ENCODE measurements around the gene MLXIPL.

The MLXIPL gene

GRCh38 chr7:73544678-73545077, 79.6 kb downstream of the MLXIPL start:
- DNase-seq (ENCODE audit: low spot score) = no peak
